H9 (cell line): ENCODE measurements around the gene CSMD2. TPM values are rescaled to one million over a fixed set of nuclear protein-coding genes. Genes with fewer than 3 reads are reported as not detected.

Experiments
- DNase-seq: peaks from one replicate; pipeline ENCODE4 v3.0.0-alpha.2; 2017
- H2AFZ ChIP-seq: one replicate; pipeline ENCODE4 v1.6.1; 2013; ENCODE audit warnings: mild to moderate bottlenecking, low read length, control low read depth, moderate library complexity
- H2AK5ac ChIP-seq: 2 replicates; pipeline ENCODE4 v1.6.1; 2013; ENCODE audit warnings: low read length, control low read depth, mixed read lengths; ENCODE audit not compliant: insufficient read length
- H2BK120ac ChIP-seq: one replicate; pipeline ENCODE4 v1.6.1; 2013; ENCODE audit warnings: low read depth, mild to moderate bottlenecking, low read length, control low read depth, inconsistent platforms; ENCODE audit not compliant: poor library complexity, severe bottlenecking
- H2BK12ac ChIP-seq: 2 replicates; pipeline ENCODE4 v1.6.1; 2013; ENCODE audit warnings: low read length, control low read depth, mixed read lengths, low read depth; ENCODE audit not compliant: insufficient read length
- H2BK15ac ChIP-seq: 2 replicates; pipeline ENCODE4 v1.6.1; 2013; ENCODE audit warnings: low read depth, low read length, control low read depth
- H2BK20ac ChIP-seq: one replicate; pipeline ENCODE4 v1.6.1; 2013; ENCODE audit warnings: low read depth, mild to moderate bottlenecking, low read length, control low read depth, inconsistent platforms; ENCODE audit not compliant: poor library complexity, severe bottlenecking
- H2BK5ac ChIP-seq: 2 replicates; pipeline ENCODE4 v1.6.1; 2013; ENCODE audit warnings: low read length, control low read depth, mixed read lengths; ENCODE audit not compliant: insufficient read length
- H3K14ac ChIP-seq: 2 replicates; pipeline ENCODE4 v1.6.1; 2013; ENCODE audit warnings: low read length, control low read depth; ENCODE audit not compliant: insufficient read depth
- H3K18ac ChIP-seq: 2 replicates; pipeline ENCODE4 v1.6.1; 2013; ENCODE audit warnings: low read depth, mild to moderate bottlenecking, mixed read lengths, low read length, control low read depth; ENCODE audit not compliant: insufficient read length
- H3K23ac ChIP-seq: 2 replicates; pipeline ENCODE4 v1.6.1; 2013; ENCODE audit warnings: low read length, control low read depth, mixed read lengths, low read depth; ENCODE audit not compliant: insufficient read length
- H3K23me2 ChIP-seq: 2 replicates; pipeline ENCODE4 v1.6.1; 2013; ENCODE audit warnings: low read depth, mild to moderate bottlenecking, mixed read lengths, low read length, control low read depth; ENCODE audit not compliant: insufficient read length, poor library complexity, severe bottlenecking
- H3K27ac ChIP-seq: 2 replicates; pipeline ENCODE4 v1.5.1; 2013; ENCODE audit warnings: low read length, control low read depth, mixed read lengths, low read depth; ENCODE audit not compliant: insufficient read length
- H3K27me3 ChIP-seq: 2 replicates; pipeline ENCODE4 v1.6.1; 2013; ENCODE audit warnings: low read length, control low read depth, inconsistent platforms; ENCODE audit not compliant: insufficient read depth
- H3K4ac ChIP-seq: 2 replicates; pipeline ENCODE4 v1.6.1; 2013; ENCODE audit warnings: low read depth, mild to moderate bottlenecking, control low read depth, inconsistent platforms, low read length, moderate library complexity
- H3K4me1 ChIP-seq: 2 replicates; pipeline ENCODE4 v1.6.1; 2013; ENCODE audit warnings: low read length, control low read depth, inconsistent platforms; ENCODE audit not compliant: insufficient read depth
- H3K4me2 ChIP-seq: 2 replicates; pipeline ENCODE4 v1.6.1; 2013; ENCODE audit warnings: low read length, control low read depth, mixed read lengths; ENCODE audit not compliant: insufficient read length, insufficient read depth
- H3K56ac ChIP-seq: 2 replicates; pipeline ENCODE4 v1.6.1; 2013; ENCODE audit warnings: low read depth, mild to moderate bottlenecking, mixed read lengths, low read length, control low read depth; ENCODE audit not compliant: insufficient read length
- H3K79me1 ChIP-seq: 2 replicates; pipeline ENCODE4 v1.6.1; 2013; ENCODE audit warnings: low read depth, mild to moderate bottlenecking, moderate library complexity, low read length, control low read depth, inconsistent platforms; ENCODE audit not compliant: insufficient read depth, poor library complexity, severe bottlenecking
- H3K79me2 ChIP-seq: 2 replicates; pipeline ENCODE4 v1.6.1; 2013; ENCODE audit warnings: low read length, control low read depth, inconsistent platforms; ENCODE audit not compliant: insufficient read depth
- H3K9ac ChIP-seq: 2 replicates; pipeline ENCODE4 v1.6.1; 2013; ENCODE audit warnings: low read length, control low read depth, mixed read lengths; ENCODE audit not compliant: insufficient read length; ENCODE audit errors: extremely low read depth
- H3K9me3 ChIP-seq: one replicate; pipeline ENCODE4 v1.6.1; 2013; ENCODE audit warnings: low read depth, low read length, inconsistent platforms; ENCODE audit not compliant: control insufficient read depth
- H3T11ph ChIP-seq: one replicate; pipeline ENCODE4 v1.6.1; 2013; ENCODE audit warnings: mild to moderate bottlenecking, low read length, control low read depth, inconsistent platforms
- H4K20me1 ChIP-seq: one replicate; pipeline ENCODE4 v1.6.1; 2013; ENCODE audit not compliant: control insufficient read depth, insufficient read length, insufficient read depth
- H4K5ac ChIP-seq: 2 replicates; pipeline ENCODE4 v1.6.1; 2013; ENCODE audit warnings: low read depth, mild to moderate bottlenecking, mixed read lengths, low read length, control low read depth; ENCODE audit not compliant: insufficient read length
- H4K8ac ChIP-seq: replicated peaks from 2 replicates; pipeline ENCODE4 v1.6.1; 2013; ENCODE audit warnings: low read length, control low read depth, mixed read lengths, low read depth; ENCODE audit not compliant: insufficient read length
- H4K91ac ChIP-seq: 2 replicates; pipeline ENCODE4 v1.6.1; 2013; ENCODE audit warnings: low read depth, mild to moderate bottlenecking, moderate library complexity, mixed read lengths, low read length, control low read depth; ENCODE audit not compliant: insufficient read length
- H3K27ac Mint-ChIP-seq, 3 experiments: 2 replicates in 2 of 3; 3 replicates in 1 of 3; pipeline ENCODE4 v1.8.0; 2020 to 2021; ENCODE audit warnings: mixed read lengths in 3 of 3, mild to moderate bottlenecking in 1 of 3, moderate library complexity in 1 of 3
- H3K27me3 Mint-ChIP-seq: 2 replicates; pipeline ENCODE4 v1.8.0; 2021; ENCODE audit warnings: low read depth, mild to moderate bottlenecking, moderate library complexity, mixed read lengths
- H3K36me3 Mint-ChIP-seq, 3 experiments: 2 replicates in 2 of 3; 3 replicates in 1 of 3; pipeline ENCODE4 v1.8.0; 2020 to 2021; ENCODE audit warnings: low read depth in 3 of 3, mixed read lengths in 3 of 3; ENCODE audit not compliant: insufficient read depth in 1 of 3
- H3K4me1 Mint-ChIP-seq, 2 experiments: 2 replicates each; pipeline ENCODE4 v1.8.0; 2020; ENCODE audit warnings: mixed read lengths in 2 of 2
- H3K4me3 Mint-ChIP-seq, 2 experiments: 2 replicates in 1 of 2; 3 replicates in 1 of 2; pipeline ENCODE4 v1.8.0; 2020 to 2021; ENCODE audit warnings: mild to moderate bottlenecking in 2 of 2, mixed read lengths in 2 of 2, moderate library complexity in 1 of 2
- H3K9me3 Mint-ChIP-seq, 2 experiments: 2 replicates in 1 of 2; 3 replicates in 1 of 2; pipeline ENCODE4 v1.8.0; 2020; ENCODE audit warnings: mild to moderate bottlenecking in 2 of 2, mixed read lengths in 2 of 2, moderate library complexity in 1 of 2
- WGBS: extraction: QIAGEN DNeasy Blood & Tissue Kit; methylation state at CpG from one replicate; pipeline ENCODE4 v1.1.7; 2013; ENCODE audit warnings: missing lambda C conversion rate, low lambda C conversion rate, mixed read lengths; ENCODE audit not compliant: insufficient read length; ENCODE audit errors: extremely low coverage; 5-methylcytosine and 5-hydroxymethylcytosine counted together
- total RNA-seq: library from RNA; stranded (reverse); gene quantifications from 2 replicates; pipeline ENCODE4 v1.2.1, GENCODE V29; 2021
- TF ChIP-seq, protein P1 (sequence below): fragments of 200-600 bp; sonication (generic); conservative IDR thresholded peaks from 3 replicates; pipeline ENCODE4 v1.8.0; 2021; ENCODE audit warnings: antibody characterized with exemption, mild to moderate bottlenecking

The CSMD2 gene
- total RNA-seq, 1 experiment from 2014 or later: 6.4 TPM

DNA sequence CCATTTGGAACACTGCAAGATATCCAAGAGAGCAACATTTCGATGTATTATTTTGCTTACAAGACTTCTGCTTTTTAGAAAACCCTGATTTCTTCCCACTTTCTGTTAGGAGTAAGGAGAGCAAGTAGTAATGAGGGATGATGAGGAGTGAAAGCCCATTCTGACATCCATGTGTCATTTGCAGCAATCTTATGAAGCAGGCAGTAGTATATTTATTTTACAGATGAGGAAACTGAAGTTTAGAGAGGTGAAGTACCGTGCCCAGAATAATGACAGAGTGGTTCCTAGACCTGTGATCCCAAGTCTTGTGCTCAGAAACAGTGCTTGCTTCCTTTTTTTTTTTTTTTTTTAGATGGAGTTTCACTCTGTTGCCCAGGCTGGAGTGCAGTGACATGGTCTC, 699.7 kb downstream of the CSMD2 start:
- Histone ChIP-seq H4K91ac (no peak overlapping the region), H4K5ac (no peak overlapping the region), H3T11ph (no peak overlapping the region), H3K9ac (no peak overlapping the region), H4K8ac (no peak overlapping the region), H3K4me1 (no peaks in the 10 kb centered on the region), H3K23ac (no peak overlapping the region), H2BK15ac (no peak overlapping the region), H2BK12ac (no peak overlapping the region), H3K23me2 (no peaks in the 10 kb centered on the region), H3K14ac (no peak overlapping the region), H3K9me3 (no peaks in the 10 kb centered on the region), H3K18ac (no peak overlapping the region), H2BK5ac (no peak overlapping the region), H2BK120ac (no peak overlapping the region), H3K4ac (no peak overlapping the region), H4K20me1 (no peaks in the 10 kb centered on the region), H3K4me2 (no peak overlapping the region), H3K56ac (no peak overlapping the region), H3K27ac (no peak overlapping the region), H3K79me2 (no peaks in the 10 kb centered on the region), H3K79me1 (no peaks in the 10 kb centered on the region), H2BK20ac (no peak overlapping the region), H3K27me3 (no peaks in the 10 kb centered on the region), H2AFZ (no peak overlapping the region), H2AK5ac (no peak overlapping the region)
- H3K4me1 Mint-ChIP-seq: peaks cover under 1 to 5% of the 10 kb centered on the region in 2 experiments; a peak in 3 of 4 replicates
- H3K4me3 Mint-ChIP-seq: no peak overlapping the region
- TF ChIP-seq, protein P1, sequence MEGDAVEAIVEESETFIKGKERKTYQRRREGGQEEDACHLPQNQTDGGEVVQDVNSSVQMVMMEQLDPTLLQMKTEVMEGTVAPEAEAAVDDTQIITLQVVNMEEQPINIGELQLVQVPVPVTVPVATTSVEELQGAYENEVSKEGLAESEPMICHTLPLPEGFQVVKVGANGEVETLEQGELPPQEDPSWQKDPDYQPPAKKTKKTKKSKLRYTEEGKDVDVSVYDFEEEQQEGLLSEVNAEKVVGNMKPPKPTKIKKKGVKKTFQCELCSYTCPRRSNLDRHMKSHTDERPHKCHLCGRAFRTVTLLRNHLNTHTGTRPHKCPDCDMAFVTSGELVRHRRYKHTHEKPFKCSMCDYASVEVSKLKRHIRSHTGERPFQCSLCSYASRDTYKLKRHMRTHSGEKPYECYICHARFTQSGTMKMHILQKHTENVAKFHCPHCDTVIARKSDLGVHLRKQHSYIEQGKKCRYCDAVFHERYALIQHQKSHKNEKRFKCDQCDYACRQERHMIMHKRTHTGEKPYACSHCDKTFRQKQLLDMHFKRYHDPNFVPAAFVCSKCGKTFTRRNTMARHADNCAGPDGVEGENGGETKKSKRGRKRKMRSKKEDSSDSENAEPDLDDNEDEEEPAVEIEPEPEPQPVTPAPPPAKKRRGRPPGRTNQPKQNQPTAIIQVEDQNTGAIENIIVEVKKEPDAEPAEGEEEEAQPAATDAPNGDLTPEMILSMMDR: no peak
- H3K27ac Mint-ChIP-seq: no peak overlapping the region
- H3K27me3 Mint-ChIP-seq: peaks cover 12% of the 10 kb centered on the region
- H3K36me3 Mint-ChIP-seq: no peaks in the 10 kb centered on the region
- DNase-seq: no peak
- WGBS: no CpG with 5 or more reads among the region's 2 CpGs
- H3K9me3 Mint-ChIP-seq: no peaks in the 10 kb centered on the region
